DMS53 treated with DMSO at 0.1 percent for 48 hours (cell line): ENCODE data around the gene SLC45A3.
"Not testable (repeated sequence)": the region's sequence is repeated elsewhere in the genome, so short reads cannot be mapped to it uniquely, and the experiment has no call there.

ENCODE experiments used
- DNase-seq: peaks from one replicate; lab custom pipeline; 2025; ENCODE audit not compliant: unreplicated experiment; lab: John Stamatoyannopoulos, UW

Gene SLC45A3

DNA sequence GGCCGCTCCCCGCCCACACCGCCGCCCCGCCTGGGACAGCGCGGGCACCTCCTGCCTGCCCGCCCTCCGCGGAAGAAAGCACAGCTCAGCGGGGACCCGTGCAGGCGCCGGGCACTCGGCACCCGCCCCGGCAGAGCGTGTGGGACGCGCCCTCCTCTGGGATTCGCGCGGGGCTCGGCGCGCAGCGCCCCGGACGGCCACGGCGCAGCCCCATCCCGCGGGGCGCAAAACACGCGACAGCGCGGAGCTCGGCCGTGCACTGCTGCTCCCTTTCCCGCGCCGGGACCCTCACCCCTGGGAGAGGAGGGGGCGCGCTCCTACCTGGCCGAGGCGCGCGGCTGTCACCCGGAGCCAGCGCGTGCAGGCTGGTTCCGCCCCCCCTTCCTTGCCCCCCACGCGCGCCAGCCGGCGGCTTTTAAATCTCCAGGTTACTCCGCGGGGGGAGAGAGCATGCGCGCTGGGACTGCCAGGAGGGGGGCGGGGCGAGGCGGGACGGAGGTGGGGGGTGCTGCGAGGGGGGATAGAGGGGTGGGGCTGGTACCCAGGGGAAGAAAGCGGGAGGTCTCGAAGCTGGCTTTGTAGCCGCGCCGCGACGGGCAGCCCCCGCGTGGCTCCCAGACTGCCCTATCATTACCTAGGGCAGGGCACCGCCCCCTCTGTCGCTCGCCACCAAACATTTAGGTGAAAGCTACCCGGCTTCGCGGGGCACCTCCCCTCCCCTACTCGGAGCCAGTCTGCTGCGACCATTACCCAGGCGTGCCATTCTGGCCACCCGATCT, at the start of gene SLC45A3:
Gene SLC45A3, minus strand, starts transcription at position 437 of the 779 bp plus-strand sequence. CDS start 15,853 bp downstream, outside the sequence.
- DNase-seq: peak; percentile 45

- DNase-seq: no peak
Measured at GRCh38 chr1:205726619-205727125, 46.4 kb upstream of the SLC45A3 start.

GRCh38 chr1:205725514-205725913, 45.2 kb upstream of the SLC45A3 start:
- DNase-seq: no peak

DNA sequence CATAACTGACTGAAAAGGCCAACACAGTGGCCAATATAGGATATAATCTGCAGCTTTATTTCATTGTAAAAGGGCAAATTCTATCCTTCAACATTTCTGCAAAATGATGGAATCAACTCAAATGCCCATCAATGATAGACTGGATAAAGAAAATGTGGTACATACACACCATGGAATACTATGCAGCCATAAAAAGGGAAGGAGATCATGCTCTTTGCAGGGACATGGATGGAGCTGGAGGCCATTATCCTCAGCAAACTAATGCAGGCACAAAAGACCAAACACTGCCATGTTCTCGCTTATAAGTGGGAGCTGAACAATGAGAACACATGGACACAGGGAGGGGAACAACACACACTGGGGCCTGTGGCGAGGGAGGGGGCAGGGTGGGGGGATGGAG, 40.4 kb upstream of the SLC45A3 start:
- not testable (repeated sequence) for DNase-seq

DNA sequence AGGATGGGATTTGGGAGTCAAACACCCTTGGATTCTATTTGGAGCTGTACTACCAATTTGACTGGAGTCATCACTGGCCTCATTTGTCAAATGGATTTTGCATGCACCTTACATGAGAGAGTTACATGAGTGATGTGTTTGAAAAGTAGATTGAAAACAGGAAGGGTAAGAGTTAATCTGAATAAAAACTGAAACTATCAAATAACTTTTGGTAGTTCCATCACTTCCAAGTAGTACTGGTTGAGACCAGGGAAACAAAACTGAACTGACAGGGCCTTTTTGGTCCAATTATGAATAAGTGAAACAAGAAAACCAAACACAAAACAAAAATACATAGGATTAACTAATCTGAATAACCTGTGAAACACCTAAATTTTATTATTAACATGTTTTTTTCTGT, 39.5 kb upstream of the SLC45A3 start:
- DNase-seq: no peak

- DNase-seq: no peak
Measured at GRCh38 chr1:205719015-205719414, 38.7 kb upstream of the SLC45A3 start.

DNA sequence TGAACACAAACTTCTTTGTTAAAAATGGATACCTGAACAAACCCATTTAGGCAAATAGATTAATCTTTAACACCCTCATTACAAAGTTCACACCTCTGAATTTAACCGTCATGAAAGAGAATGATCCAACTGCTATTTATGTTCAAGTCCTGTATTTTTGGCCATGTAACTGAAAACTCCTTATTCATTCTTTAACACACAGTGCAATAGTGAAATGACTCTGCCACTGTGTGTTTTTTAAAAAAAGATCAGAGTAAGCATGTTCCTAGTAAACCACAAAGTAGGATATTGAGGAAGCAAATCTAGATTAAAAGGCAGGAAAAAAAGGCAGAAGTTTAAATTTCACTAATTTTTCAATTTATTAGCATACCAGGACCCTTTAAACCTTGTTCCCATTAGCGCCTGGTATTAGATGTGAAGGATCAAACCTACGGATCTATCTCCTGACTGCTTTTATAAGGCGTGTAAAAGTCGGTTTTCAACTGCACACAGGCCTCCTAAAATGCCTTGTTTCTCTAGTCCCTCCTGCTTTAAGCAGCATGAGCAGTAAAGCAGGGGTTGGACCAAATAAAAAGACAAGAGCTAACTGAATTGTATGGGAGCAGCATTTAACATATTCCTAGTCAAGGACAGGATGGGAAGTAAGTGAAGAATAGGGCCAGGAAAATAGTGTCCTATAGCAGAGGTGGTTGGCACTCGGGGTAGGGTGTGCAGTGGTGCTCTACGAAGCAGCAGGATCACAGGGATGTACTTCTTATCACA, 36.2 kb upstream of the SLC45A3 start:
- no peak for DNase-seq

GRCh38 chr1:205715628-205716027, 35.3 kb upstream of the SLC45A3 start:
- peak; percentile 20 for DNase-seq

DNA sequence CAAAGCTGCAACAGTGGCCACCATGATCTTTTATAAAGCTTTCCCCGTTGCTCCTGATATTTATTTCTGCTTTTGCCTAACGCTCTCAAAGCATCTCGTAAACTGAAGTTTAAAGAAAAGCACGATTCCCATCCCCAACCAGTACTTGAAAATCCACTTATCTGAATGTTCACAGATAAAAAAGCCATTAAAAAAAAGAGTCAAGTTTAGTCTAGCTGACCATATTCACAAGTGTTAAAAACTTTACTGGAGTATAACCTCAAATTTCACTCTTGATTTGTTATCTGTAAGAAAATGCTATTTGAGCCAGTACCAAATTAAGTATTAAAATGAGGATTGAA, 34.6 kb upstream of the SLC45A3 start:
- no peak for DNase-seq

DNA sequence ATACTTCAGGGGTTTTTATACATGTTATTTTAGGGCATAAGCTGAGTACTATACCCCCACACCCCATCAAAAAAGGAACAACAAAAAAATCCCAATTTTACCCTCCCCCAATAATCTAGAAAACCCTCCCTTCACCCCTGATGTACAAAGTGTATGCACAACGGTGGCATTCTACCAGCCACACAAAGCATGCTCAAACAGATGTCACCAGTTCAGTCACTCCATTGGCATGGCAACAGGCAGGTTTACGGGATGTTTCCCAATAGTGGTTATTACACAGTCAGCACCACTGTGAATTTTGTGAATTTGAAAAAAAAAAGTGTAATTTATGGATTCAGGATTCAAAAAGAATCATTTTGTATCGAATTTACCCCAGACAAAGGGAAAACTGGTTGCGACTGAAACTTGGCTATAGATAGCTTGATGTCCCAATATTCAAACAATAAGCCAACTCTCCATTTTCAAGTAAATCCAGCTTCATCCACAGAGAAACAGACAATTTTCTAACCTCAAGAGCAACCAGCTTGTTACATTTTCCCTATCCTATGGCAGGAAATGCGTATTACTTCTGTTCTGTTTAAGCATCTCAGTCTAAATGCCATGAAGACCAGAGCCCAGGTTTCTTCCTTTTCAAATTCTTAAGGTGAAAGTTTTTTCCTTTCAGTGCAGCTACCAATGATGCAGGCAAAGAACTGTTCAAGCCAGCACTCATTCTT, 34.0 kb upstream of the SLC45A3 start:
- DNase-seq: no peak

GRCh38 chr1:205711105-205712048, 31.1 kb upstream of the SLC45A3 start:
- DNase-seq: peak; percentile 84

DNA sequence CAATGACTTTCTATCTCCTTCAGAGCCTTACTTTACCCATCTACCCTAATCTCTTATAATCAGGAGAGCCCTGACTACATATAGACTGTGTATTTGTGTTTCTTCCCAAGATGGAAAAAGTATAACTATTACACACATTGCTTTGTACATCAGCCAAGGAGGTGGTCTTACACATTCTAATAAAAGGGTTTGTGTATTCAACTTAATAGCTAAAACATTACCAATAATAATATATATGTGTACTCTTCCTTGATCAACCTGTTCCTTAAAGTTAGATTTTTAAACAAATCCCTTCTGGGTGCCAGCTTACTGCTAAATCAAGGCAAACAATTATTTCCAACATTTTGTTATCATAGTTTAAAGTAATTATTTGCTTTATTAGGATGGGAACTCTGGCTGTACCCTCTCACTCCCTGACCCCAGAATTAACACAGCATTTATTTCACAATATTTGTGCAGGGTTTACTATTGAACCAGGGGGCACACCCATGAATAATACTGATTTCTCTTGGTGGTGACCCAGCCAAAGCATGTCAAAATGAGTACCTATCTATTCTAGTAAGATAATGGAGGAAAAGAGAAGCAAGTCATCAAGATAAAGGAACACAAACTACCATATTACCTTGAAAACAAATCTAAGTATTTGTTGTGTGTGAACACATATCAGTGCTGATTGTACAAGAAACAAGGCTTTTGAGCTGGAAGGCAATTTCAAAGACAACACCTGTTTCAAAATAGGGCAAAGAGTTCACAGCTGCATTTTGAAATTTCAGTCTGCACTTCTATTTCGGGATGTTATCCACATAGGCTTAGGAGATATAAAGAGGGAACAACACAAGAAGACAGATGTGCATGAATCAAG, 30.1 kb upstream of the SLC45A3 start:
- no peak for DNase-seq

GRCh38 chr1:205709640-205710039, 29.3 kb upstream of the SLC45A3 start:
- DNase-seq: no peak

DNA sequence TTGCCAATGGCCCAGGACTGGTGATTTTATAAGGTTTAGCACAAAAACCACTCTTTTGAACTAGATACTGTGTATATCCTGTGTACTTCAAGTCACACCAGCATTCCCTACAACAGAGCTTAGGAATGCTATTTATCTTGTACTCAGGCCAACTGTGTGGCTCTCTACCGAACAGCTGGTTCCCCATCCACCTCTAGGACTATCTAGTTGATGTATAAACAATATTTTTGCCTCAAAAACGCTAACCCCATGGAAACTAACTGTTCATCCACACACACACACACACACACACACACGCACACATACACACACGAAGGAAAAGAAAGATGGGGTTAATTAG, 28.7 kb upstream of the SLC45A3 start:
- no peak for DNase-seq

- no peak for DNase-seq
Measured at GRCh38 chr1:205706601-205707502, 26.5 kb upstream of the SLC45A3 start.

DNA sequence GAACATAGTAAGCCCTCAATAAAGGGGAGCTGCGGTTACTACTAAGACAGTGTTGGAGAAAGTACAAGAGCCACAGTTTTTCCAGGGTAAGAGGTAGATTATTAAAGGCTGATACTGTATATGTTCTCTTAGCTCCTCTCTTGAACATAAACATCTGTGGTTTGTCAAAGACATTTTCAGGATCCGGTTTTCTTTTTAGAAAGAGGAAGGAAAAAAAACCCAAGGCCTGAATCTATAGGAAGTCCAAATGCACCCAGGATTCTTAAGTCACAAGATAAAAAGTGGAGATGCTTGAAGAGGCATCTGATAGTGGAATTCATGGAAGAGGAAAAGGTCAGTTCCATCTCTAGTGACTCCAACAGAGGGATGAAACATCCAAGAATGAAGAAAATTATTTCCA, 24.6 kb upstream of the SLC45A3 start:
- no peak for DNase-seq

DNA sequence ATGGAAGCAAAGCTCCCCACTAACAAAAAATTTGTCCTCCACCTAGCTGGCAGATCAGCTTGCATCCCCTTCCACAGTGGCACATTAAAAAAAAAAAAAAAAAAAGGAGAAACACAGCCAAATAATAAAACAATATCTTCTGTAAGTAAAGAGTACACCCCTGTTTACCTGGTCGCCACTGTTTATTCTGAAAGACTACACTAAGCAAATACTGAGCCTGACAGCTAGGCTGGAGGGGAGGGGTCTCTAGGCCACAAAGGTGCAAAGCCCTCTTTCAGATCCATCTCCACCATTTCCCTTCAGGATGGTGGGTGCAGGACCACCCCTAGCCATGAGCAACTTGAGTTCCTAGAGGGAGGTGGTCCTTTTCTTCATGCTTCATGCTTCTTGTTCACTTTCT, 22.8 kb upstream of the SLC45A3 start:
- DNase-seq: peak; percentile 73

DNA sequence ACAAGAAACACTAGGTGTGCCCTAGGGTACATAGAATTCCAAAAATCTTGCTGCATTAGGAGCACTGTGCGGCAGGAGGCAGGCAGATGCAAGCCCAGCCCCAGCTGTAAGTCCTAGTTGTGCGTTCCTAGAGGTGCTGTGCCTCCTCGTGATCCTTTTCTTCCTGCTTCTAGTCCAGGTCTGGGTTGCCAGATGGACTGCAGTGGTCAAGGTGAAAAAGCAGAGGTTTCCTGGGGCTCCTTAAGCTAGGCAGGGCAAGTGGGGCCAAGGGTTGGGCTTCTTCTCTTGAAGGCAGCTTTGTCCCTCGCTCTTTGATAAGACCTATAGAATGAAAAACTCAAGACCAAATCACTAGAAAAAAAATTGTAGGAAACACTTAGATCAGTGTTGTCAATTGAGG, 21.6 kb upstream of the SLC45A3 start:
- DNase-seq: no peak

DNA sequence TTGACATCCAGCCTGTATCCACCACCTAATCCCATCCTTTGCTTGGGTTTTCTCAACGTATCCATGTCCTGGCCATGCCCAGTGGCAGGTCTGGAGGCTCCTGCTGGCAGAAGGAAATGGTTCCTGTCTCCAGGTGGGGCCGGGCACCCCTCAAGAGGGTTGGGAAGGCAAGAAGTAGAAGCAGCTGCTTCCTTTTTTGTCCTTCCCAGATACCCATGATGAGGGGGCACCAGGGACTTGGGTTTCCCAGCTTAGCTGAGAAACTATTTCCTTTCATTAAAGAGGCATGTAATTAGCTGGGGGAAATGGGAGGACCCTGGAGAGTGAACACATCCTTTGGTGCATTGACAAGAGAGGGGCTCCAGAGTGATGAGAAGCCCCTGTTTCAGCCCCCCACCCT, 21.1 kb upstream of the SLC45A3 start:
- DNase-seq: no peak
